Eye (tissue), 1 donor: ENCODE results near the gene JAKMIP3.

Experiments
- DNase-seq: peaks from one replicate; pipeline ENCODE4 v3.0.0-alpha.2; 2015

The JAKMIP3 gene

GRCh38 chr10:132065491-132066105 lies at the start of gene JAKMIP3:
TSS of gene JAKMIP3 (plus strand) at chr10:132065946. CDS start at chr10:132104809, 38,863 bp downstream.
- peak; percentile 85 for DNase-seq

GRCh38 chr10:132016514-132016913 lies 49.2 kb upstream of the JAKMIP3 start:
- DNase-seq = no peak

- no peak for DNase-seq
Observed at GRCh38 chr10:132018446-132018845, 47.3 kb upstream of the JAKMIP3 start.

- no peak for DNase-seq
Observed at GRCh38 chr10:132019366-132019765, 46.4 kb upstream of the JAKMIP3 start.

GRCh38 chr10:132020456-132020855 lies 45.3 kb upstream of the JAKMIP3 start:
- DNase-seq = no peak

- no peak for DNase-seq
Observed at GRCh38 chr10:132021046-132021445, 44.7 kb upstream of the JAKMIP3 start.

- DNase-seq = no peak
Observed at GRCh38 chr10:132021504-132022143, 44.1 kb upstream of the JAKMIP3 start.

- DNase-seq = no peak
Observed at GRCh38 chr10:132022241-132022640, 43.5 kb upstream of the JAKMIP3 start.

GRCh38 chr10:132023092-132023811 lies 42.5 kb upstream of the JAKMIP3 start:
- peak; percentile 90 for DNase-seq

- no peak for DNase-seq
Observed at GRCh38 chr10:132027423-132027983, 38.2 kb upstream of the JAKMIP3 start.

GRCh38 chr10:132028706-132029105 lies 37.0 kb upstream of the JAKMIP3 start:
- no peak for DNase-seq

GRCh38 chr10:132030898-132031463 lies 34.8 kb upstream of the JAKMIP3 start:
- DNase-seq = no peak

- DNase-seq = no peak
Observed at GRCh38 chr10:132033632-132034031, 32.1 kb upstream of the JAKMIP3 start.

- no peak for DNase-seq
Observed at GRCh38 chr10:132035476-132035875, 30.3 kb upstream of the JAKMIP3 start.

- DNase-seq = peak; percentile 78
Observed at GRCh38 chr10:132036153-132036886, 29.4 kb upstream of the JAKMIP3 start.

GRCh38 chr10:132036887-132037675 lies 28.7 kb upstream of the JAKMIP3 start:
- peak; percentile 56 for DNase-seq

GRCh38 chr10:132037676-132037975 lies 28.1 kb upstream of the JAKMIP3 start:
- DNase-seq = no peak

GRCh38 chr10:132039371-132039770 lies 26.4 kb upstream of the JAKMIP3 start:
- no peak for DNase-seq

GRCh38 chr10:132040046-132040445 lies 25.7 kb upstream of the JAKMIP3 start:
- no peak for DNase-seq

- no peak for DNase-seq
Observed at GRCh38 chr10:132041340-132041739, 24.4 kb upstream of the JAKMIP3 start.

- no peak for DNase-seq
Observed at GRCh38 chr10:132043861-132044695, 21.7 kb upstream of the JAKMIP3 start.
